Measurements from ENCODE around the gene CLN6.

GRCh38 chr15:68261241-68261640 is 31.7 kb upstream of the CLN6 start:
- TF ChIP-seq CTCF (conservative IDR thresholded peaks at IDR 0.05; ENCODE audit: low read depth, low read length): no peak
- TF ChIP-seq SMC3 (IDR thresholded peaks at IDR 0.05; ENCODE audit: low read depth, low read length): no peak
- TF ChIP-seq MAFK (IDR thresholded peaks at IDR 0.05; ENCODE audit: low read depth, low read length): no peak
- no peak for TF ChIP-seq CEBPB (IDR thresholded peaks at IDR 0.05; ENCODE audit: low read depth, low read length)
